Brain microvascular endothelial cell (primary cell): ENCODE results near the gene SKOR1.

Experiments
- DNase-seq: peaks from one replicate; pipeline ENCODE4 v3.0.0-alpha.2; 2020
- H3K27ac ChIP-seq: fragments of 250-450 bp; sonication (Bioruptor Pico); 2 replicates; pipeline ENCODE4 v1.5.1; 2020; ENCODE audit warnings: mild to moderate bottlenecking, moderate library complexity
- H3K27me3 ChIP-seq: fragments of 250-450 bp; sonication (Bioruptor Pico); replicated peaks from 2 replicates; pipeline ENCODE4 v1.5.1; 2020; ENCODE audit warnings: mild to moderate bottlenecking
- H3K36me3 ChIP-seq: fragments of 250-450 bp; sonication (Bioruptor Pico); replicated peaks from 2 replicates; pipeline ENCODE4 v1.5.1; 2020; ENCODE audit warnings: mild to moderate bottlenecking
- H3K4me3 ChIP-seq: 2 replicates; pipeline ENCODE4 v1.5.1; 2011; ENCODE audit warnings: low read depth, mild to moderate bottlenecking, control low read depth, low read length, moderate library complexity
- CTCF ChIP-seq: IDR thresholded peaks from 2 replicates; pipeline ENCODE4 v1.5.1; 2011; ENCODE audit warnings: low read depth, mild to moderate bottlenecking, moderate library complexity, low read length, control low read depth, inconsistent platforms; ENCODE audit errors: missing control alignments
- in situ Hi-C: cut with HindIII; loops from 2 replicates; pipeline ENCODE4 v1.10.0; 2017; ENCODE audit warnings: low sequenced_read_pairs, low pct_ligation_motif_present

The SKOR1 gene

GRCh38 chr15:67801926-67802914, 23.1 kb upstream of the SKOR1 start:
- DNase-seq = no peak
- in situ Hi-C loops = loop anchor here (25.0 kb wide), 1 partner anchor 340 kb away; no protein-coding TSS in a partner anchor

GRCh38 chr15:67803299-67803698, 22.0 kb upstream of the SKOR1 start:
- no peak overlapping the region for H3K27ac ChIP-seq
- H3K4me3 ChIP-seq = no peak overlapping the region
- no peak for TF ChIP-seq CTCF
- no peaks in the 10 kb centered on the region for H3K36me3 ChIP-seq
- no peak for DNase-seq
- in situ Hi-C loops = loop anchor here (25.0 kb wide), 1 partner anchor 341 kb away; no protein-coding TSS in a partner anchor
- H3K27me3 ChIP-seq = no peaks in the 10 kb centered on the region

More at GRCh38 chr15:67801926-67802914, 23.1 kb upstream of the SKOR1 start:
- Histone ChIP-seq H3K27me3 (no peaks in the 10 kb centered on the region), H3K36me3 (no peaks in the 10 kb centered on the region), H3K27ac (no peak overlapping the region), H3K4me3 (no peak overlapping the region)
- no peak for TF ChIP-seq CTCF

GRCh38 chr15:67803996-67804843, 21.1 kb upstream of the SKOR1 start:
- in situ Hi-C loops = loop anchor here (25.0 kb wide), 1 partner anchor 342 kb away; no protein-coding TSS in a partner anchor
- Histone ChIP-seq H3K27me3 (no peaks in the 10 kb centered on the region), H3K4me3 (no peak overlapping the region), H3K27ac (no peak overlapping the region), H3K36me3 (no peaks in the 10 kb centered on the region)
- TF ChIP-seq CTCF = no peak
- DNase-seq = no peak

GRCh38 chr15:67805008-67805665, 20.2 kb upstream of the SKOR1 start:
- Histone ChIP-seq H3K4me3 (no peak overlapping the region), H3K27me3 (no peaks in the 10 kb centered on the region), H3K27ac (no peak overlapping the region), H3K36me3 (no peaks in the 10 kb centered on the region)
- DNase-seq = no peak
- no peak for TF ChIP-seq CTCF
- in situ Hi-C loops = loop anchor here (25.0 kb wide), 1 partner anchor 343 kb away; no protein-coding TSS in a partner anchor
